ACHN (cell line): ENCODE data around the gene ZNHIT3.
A peak's percentile ranks its signal among the peaks of the same experiment; 100 is the strongest.

Experiments
- DNase-seq: peaks from one replicate; pipeline ENCODE4 v3.0.0-alpha.2; 2015
- in situ Hi-C: cut with HindIII; loops from 2 replicates; pipeline ENCODE4 v1.10.0; 2017; ENCODE audit warnings: low sequenced_read_pairs, low pct_ligation_motif_present, low pct_unique_long_range_greater_than_20kb

Gene ZNHIT3

GRCh38 chr17:36535669-36536081 is 49.2 kb downstream of the ZNHIT3 start:
- in situ Hi-C loops, result no loop called here
- DNase-seq, result no peak

- no peak for DNase-seq
- in situ Hi-C loops, result no loop called here
These were observed 54.2 kb downstream of the ZNHIT3 start for GRCh38 chr17:36540696-36541095.

DNA sequence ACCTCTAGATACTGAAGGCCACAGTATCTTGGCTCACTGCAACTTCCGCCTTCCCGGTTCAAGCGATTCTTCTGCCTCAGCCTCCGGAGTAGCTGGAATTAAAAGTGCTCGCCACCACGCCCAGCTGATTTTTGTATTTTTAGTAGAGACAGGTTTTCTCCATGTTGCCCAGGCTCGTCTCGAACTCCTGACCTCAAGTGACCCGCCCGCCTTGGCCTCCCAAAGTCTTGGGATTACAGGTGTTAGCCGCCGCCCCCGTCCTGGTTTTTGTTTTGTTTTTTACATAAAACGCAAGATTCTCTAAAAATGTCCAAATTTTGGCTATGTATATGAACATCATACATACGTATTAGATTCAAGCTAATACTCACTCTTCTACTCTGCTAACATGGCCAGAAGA is 56.3 kb downstream of the ZNHIT3 start:
- no peak for DNase-seq
- in situ Hi-C loops, result no loop called here

DNA sequence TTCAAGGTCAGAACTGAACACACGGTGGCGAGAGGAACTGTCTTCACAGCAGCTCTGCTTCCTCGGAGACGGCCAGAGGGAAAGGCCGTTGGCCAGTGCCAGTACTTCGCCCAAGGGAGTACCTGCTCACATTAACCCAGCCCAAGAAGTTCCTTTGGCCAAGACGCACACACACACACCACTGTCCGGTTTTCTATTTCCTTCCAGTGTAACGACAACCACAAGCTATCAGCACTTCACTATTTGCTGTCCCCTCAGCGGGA is 57.5 kb downstream of the ZNHIT3 start:
- DNase-seq, result peak; percentile 70
- in situ Hi-C loops, result no loop called here

DNA sequence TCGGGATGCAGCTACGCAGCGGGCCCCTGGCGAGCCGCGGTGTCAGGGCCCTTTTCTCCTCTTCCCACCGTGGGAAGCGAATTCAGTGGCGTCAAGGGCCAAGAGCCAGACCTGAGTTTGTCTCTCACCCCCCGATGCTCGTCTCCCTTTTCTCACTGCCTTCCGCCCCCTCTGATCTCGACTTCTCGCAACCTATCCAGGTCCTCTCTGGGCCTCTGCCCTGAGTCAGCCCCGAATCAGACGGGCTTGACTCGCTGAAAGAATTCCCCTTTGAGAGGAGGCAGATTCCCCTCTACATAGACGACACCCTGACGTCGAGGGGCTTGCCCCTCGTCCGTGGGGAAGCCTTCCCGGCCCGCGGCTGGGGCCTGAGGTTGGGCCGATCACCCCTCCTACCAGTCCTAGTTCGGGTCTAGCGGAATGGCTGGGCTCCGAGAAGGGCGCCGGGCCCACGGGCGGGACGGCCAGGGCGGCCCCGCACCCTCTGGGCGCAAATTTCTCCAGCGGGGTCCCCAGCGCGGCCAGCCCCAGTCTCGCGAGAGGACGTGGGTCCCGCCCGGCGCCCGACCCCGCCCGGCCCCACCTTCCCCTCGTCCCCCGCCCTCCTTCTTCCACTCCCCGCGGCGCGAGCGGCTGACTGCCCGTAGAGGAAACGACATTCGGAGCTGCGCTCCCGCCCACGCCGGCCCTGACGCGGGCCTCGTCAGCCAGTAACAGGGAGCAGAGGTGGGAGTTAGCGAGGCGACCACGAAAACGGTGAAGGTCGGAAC is 58.0 kb downstream of the ZNHIT3 start, which contains the start of gene GGNBP2:
Gene GGNBP2 (plus strand): TSS at position 613 of the 770 bp plus-strand sequence. CDS start 806 bp downstream, outside the sequence.
- peak; percentile 96 for DNase-seq
- in situ Hi-C loops, result no loop called here

GRCh38 chr17:36545077-36545464 is 58.6 kb downstream of the ZNHIT3 start:
- no peak for DNase-seq
- in situ Hi-C loops, result no loop called here
